BLaER1 treated with 17β-estradiol and CSF1 and Interleukin-3, amounts not matched to agents 10 nM and 100 nM (cell line): Measurements from ENCODE around the gene RDH13.
"Not testable (repeated sequence)": the region's sequence is repeated elsewhere in the genome, so short reads cannot be mapped to it uniquely, and the experiment has no call there.

Experiments
- H3K27ac ChIP-seq, 11 experiments: shearing (Covaris generic); formaldehyde crosslinking; 2 replicates each; pipeline ENCODE4 v1.8.1; 2022
- H3K27me3 ChIP-seq, 11 experiments: shearing (Covaris generic); formaldehyde crosslinking; 2 replicates each; pipeline ENCODE4 v1.8.1; 2022
- H3K36me3 ChIP-seq, 11 experiments: shearing (Covaris generic); formaldehyde crosslinking; 2 replicates each; pipeline ENCODE4 v1.8.1; 2022
- H3K4me1 ChIP-seq, 10 experiments: shearing (Covaris generic); formaldehyde crosslinking; 2 replicates each; pipeline ENCODE4 v1.8.1; 2022
- H3K4me2 ChIP-seq, 11 experiments: shearing (Covaris generic); formaldehyde crosslinking; 2 replicates each; pipeline ENCODE4 v1.8.1; 2022
- H3K4me3 ChIP-seq, 10 experiments: shearing (Covaris generic); formaldehyde crosslinking; 2 replicates each; pipeline ENCODE4 v1.8.1; 2022
- H3K9ac ChIP-seq, 11 experiments: shearing (Covaris generic); formaldehyde crosslinking; 2 replicates each; pipeline ENCODE4 v1.8.1; 2022
- H3K9me3 ChIP-seq, 11 experiments: shearing (Covaris generic); formaldehyde crosslinking; replicated peaks in 1 of 11; 2 replicates each; pipeline ENCODE4 v1.8.1; 2022
- H4K20me1 ChIP-seq, 11 experiments: shearing (Covaris generic); formaldehyde crosslinking; 2 replicates each; pipeline ENCODE4 v1.8.1; 2022
- Cebpa-rat ChIP-seq, 11 experiments: shearing (Covaris generic); IDR thresholded peaks; 2 replicates each; pipeline ENCODE4 v1.8.1; 2022

The RDH13 gene

DNA sequence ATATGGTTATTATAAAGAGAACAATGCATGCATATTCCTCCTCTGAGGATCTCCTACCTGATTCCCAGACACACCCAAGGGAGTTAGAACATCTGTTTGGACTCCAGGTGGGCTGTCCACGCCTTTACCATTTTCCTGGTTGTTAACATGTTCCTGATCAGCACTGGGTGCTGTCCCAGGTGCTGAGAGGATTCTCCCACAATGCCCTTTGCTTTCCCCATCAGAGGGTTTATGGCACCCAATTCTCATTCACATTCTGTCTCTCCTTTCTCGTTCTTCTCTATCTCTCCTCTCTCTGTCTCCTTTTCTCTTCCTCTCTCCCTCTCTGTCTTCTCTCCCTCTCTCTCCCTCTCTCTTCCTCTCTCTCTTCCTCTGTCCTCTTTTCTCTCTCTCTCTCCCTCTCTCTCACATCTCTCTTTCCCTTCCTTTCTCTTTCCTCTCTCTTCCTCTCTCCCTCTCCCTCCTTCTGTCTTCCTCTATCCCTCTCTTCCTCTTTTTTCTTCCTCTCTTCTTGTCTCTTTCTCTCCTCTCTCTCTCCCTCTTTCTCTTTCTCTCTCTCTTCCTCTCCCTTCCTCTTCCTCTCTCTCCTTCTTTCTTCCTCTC is 3.3 kb upstream of the RDH13 start:
- no peak for TF ChIP-seq Cebpa-rat (IDR thresholded peaks at IDR 0.05)
- peaks cover 42 to 66% (median 58%) of the 10 kb centered on the region in 11 experiments for H3K27me3 ChIP-seq

DNA sequence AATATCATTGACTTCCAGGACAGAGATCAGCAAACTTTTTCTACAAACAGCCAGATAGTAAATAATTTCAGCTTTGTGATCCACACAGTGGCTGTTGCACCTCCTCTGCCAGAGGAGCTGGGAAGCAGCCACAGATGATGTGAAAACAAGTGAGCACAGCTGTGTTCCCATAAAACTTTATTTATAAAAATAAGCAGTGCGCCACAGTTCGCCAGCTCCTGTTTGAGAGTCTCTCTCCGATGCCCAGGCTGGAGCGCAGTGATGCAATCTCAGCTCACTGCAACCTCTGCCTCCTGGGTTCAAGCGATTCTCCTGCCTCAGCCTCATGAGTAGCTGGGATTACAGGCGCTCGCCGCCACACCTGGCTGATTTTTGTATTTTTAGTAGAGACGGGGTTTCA is 2.6 kb upstream of the RDH13 start:
- not testable (repeated sequence) for H3K27ac ChIP-seq, H3K4me3 ChIP-seq, H3K36me3 ChIP-seq, H3K4me2 ChIP-seq, H3K9ac ChIP-seq
- Histone ChIP-seq H3K9me3 (peaks cover 0 to 12% (median 7%) of the 10 kb centered on the region in 11 experiments; a peak in 12 of 22 replicates), H3K4me1 (peaks cover 16 to 45% (median 27%) of the 10 kb centered on the region in 10 experiments), H4K20me1 (peaks cover 0 to 23% (median 0%) of the 10 kb centered on the region in 11 experiments; a peak in 8 of 22 replicates), H3K27me3 (peaks cover 39 to 60% (median 51%) of the 10 kb centered on the region in 11 experiments)

More for the DNA sequence above, 3.3 kb upstream of the RDH13 start:
- no peak overlapping the region for H3K9ac ChIP-seq
- no peaks in the 10 kb centered on the region; a peak in 1 of 22 replicates for H3K36me3 ChIP-seq
- H3K27ac ChIP-seq, result no peak overlapping the region
- H3K9me3 ChIP-seq, result peaks cover 0 to 12% (median 7%) of the 10 kb centered on the region in 11 experiments; a peak in 12 of 22 replicates
- no peak overlapping the region for H3K4me2 ChIP-seq
- H3K4me1 ChIP-seq, result peaks cover 19 to 48% (median 30%) of the 10 kb centered on the region in 10 experiments
- peaks cover 0 to 16% (median 0%) of the 10 kb centered on the region in 11 experiments; a peak in 7 of 22 replicates for H4K20me1 ChIP-seq
- H3K4me3 ChIP-seq, result no peak overlapping the region

DNA sequence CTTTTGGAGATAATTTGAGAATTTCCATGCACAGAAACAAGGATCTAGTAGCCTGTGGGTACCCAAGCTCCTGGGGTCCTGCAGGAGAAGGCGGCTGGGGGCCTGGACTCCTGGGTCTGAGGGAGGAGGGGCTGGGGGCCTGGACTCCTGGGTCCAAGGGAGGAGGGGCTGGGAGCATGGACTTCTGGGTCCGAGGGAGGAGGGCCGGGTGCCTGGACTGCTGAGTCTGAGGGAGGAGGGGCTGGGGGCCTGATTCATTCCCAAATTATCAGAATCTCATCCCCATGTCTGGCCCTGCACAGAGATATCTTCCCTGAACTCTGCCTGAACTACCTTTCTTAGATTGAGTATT is 520 bp upstream of the RDH13 start:
- Histone ChIP-seq H3K4me1 (peaks cover 10 to 30% (median 20%) of the 10 kb centered on the region in 10 experiments), H4K20me1 (peaks cover 0 to 38% (median 6%) of the 10 kb centered on the region in 11 experiments; a peak in 10 of 22 replicates), H3K27me3 (peaks cover 23 to 40% (median 33%) of the 10 kb centered on the region in 11 experiments), H3K9ac (no peak overlapping the region), H3K4me3 (peak overlapping the region in 9 of 10 experiments; percentile 38 to 93 (median 88); a peak in 9 of 20 replicates), H3K36me3 (peaks cover 7 to 15% (median 7%) of the 10 kb centered on the region in 11 experiments; a peak in 20 of 22 replicates), H3K4me2 (no peak overlapping the region), H3K27ac (peak overlapping the region in 1 of 11 experiments; percentile 36; a peak in 1 of 22 replicates), H3K9me3 (peaks cover 0 to 5% (median 0%) of the 10 kb centered on the region in 11 experiments; a peak in 1 of 22 replicates)
- no peak for TF ChIP-seq Cebpa-rat (IDR thresholded peaks at IDR 0.05)

GRCh38 chr19:55060287-55060686 is 2.7 kb downstream of the RDH13 start:
- H3K27me3 ChIP-seq, H3K9me3 ChIP-seq, H3K27ac ChIP-seq, H3K9ac ChIP-seq, H3K4me3 ChIP-seq: not testable (repeated sequence)
- Histone ChIP-seq H4K20me1 (peaks cover 0 to 42% (median 11%) of the 10 kb centered on the region in 11 experiments; a peak in 10 of 22 replicates), H3K36me3 (peaks cover 35 to 47% (median 39%) of the 10 kb centered on the region in 11 experiments), H3K4me1 (peaks cover 9 to 22% (median 16%) of the 10 kb centered on the region in 10 experiments), H3K4me2 (peak overlapping the region in 2 of 11 experiments; percentile 12 to 92; a peak in 1 of 22 replicates)

- Histone ChIP-seq H3K4me1 (peaks cover 9 to 22% (median 16%) of the 10 kb centered on the region in 10 experiments), H3K36me3 (peaks cover 46 to 59% (median 51%) of the 10 kb centered on the region in 11 experiments), H3K9ac (no peak overlapping the region), H3K9me3 (peaks cover 0 to 8% (median 0%) of the 10 kb centered on the region in 11 experiments; a peak in 3 of 22 replicates), H3K27ac (no peak overlapping the region), H4K20me1 (peaks cover 0 to 43% (median 11%) of the 10 kb centered on the region in 11 experiments; a peak in 11 of 22 replicates), H3K27me3 (no peaks in the 10 kb centered on the region), H3K4me2 (no peak overlapping the region), H3K4me3 (no peak overlapping the region)
- no peak for TF ChIP-seq Cebpa-rat (IDR thresholded peaks at IDR 0.05)
Observed at GRCh38 chr19:55058781-55059610, 4.0 kb downstream of the RDH13 start.

DNA sequence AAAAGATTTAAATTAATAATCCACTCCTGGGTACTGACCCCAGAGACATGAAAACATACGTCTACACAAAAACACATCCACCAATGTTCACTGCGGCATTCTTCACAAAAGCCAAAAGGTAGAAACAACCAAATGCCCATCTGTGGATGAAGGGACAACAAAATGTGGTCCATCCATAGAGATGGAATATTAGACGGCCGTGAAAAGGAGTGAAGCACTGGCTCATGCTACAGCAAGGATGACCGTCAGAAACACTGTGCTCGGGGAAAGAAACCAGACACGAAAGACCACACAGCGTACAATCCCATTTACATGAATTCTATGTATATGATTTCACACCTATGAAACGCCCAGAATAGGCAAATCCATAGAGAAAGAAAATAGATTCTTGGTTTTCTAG is 6.1 kb downstream of the RDH13 start:
- H3K4me1 ChIP-seq, result peaks cover 2 to 14% (median 7%) of the 10 kb centered on the region in 10 experiments
- no peak for TF ChIP-seq Cebpa-rat (IDR thresholded peaks at IDR 0.05)
- peaks cover 0 to 8% (median 0%) of the 10 kb centered on the region in 11 experiments; a peak in 2 of 22 replicates for H3K9me3 ChIP-seq
- no peak overlapping the region for H3K4me2 ChIP-seq
- no peak overlapping the region for H3K27ac ChIP-seq
- no peak overlapping the region for H3K9ac ChIP-seq
- peaks cover 64 to 81% (median 70%) of the 10 kb centered on the region in 11 experiments for H3K36me3 ChIP-seq
- no peak overlapping the region for H3K4me3 ChIP-seq
- H4K20me1 ChIP-seq, result peaks cover 0 to 57% (median 17%) of the 10 kb centered on the region in 11 experiments; a peak in 13 of 22 replicates
- H3K27me3 ChIP-seq, result no peaks in the 10 kb centered on the region

DNA sequence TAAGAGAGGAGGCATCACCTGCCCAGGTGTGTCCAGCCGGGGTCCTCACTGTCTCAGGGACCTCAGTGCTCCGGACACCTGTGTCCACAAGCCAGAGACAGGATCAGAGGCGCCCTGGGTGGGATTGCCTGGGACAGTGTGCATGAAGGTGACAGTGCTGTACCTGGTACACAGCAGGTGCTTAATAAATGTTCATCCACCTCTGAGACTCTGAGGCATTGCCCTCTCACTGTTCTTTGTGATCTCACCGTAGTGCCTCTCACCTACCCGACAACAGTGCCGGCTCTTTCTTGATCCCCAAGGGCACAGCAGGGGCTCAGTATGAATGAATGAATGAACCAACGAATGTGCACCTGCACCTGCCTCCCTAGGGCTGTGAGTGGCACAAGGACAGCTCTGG is 9.2 kb downstream of the RDH13 start:
- H3K27ac ChIP-seq, result no peak overlapping the region
- no peak overlapping the region for H3K9ac ChIP-seq

DNA sequence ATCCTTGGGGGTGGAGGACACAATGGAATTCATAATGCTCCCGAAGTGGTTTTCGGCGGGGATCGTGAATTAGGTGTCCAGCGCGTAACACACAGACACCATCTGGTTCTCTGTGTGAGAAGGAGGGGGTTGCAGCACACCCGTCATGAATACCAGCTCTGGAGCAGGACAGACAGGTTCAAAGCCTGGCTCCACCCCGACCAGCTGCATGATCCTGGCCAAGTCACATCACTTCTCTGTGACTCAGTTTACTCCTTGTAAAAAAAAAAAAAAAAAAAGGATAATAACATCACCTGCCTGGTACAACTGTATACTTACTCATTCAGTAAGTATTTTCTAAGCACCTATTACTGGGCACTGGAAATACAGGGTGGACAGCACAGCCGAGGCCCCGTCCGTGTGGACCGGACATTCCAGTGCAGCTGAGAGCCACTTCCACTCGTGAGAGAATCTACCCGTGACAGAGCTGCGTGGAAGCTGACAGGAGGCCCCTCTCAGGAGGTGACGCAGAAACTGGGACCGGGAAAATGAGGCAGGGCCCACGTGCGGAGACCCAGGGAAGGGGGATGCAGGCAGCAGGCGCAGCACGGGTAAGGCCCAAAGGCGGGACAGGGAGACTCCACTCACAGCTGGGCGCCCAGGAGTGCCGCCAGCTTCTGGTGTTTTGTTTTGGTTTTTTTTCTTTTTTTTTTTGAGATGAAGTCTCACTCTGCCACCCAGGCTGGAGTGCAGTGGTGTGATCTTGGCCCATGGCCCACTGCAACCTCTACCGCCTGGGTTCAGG is 12.0 kb downstream of the RDH13 start:
- Histone ChIP-seq H3K27me3 (no peaks in the 10 kb centered on the region), H3K4me1 (no peaks in the 10 kb centered on the region), H3K4me2 (no peak overlapping the region), H3K9ac (no peak overlapping the region), H3K4me3 (no peak overlapping the region), H3K36me3 (peaks cover 90 to 100% (median 95%) of the 10 kb centered on the region in 11 experiments), H4K20me1 (peaks cover 10 to 76% (median 50%) of the 10 kb centered on the region in 11 experiments; a peak in 17 of 22 replicates), H3K9me3 (no peaks in the 10 kb centered on the region), H3K27ac (no peak overlapping the region)
- no peak for TF ChIP-seq Cebpa-rat (IDR thresholded peaks at IDR 0.05)

More for the DNA sequence above, 9.2 kb downstream of the RDH13 start:
- Histone ChIP-seq H3K4me3 (no peak overlapping the region), H3K4me1 (no peaks in the 10 kb centered on the region), H3K9me3 (peaks cover 0 to 8% (median 0%) of the 10 kb centered on the region in 11 experiments; a peak in 2 of 22 replicates), H3K27me3 (no peaks in the 10 kb centered on the region), H3K4me2 (no peak overlapping the region), H4K20me1 (peaks cover 8 to 62% (median 30%) of the 10 kb centered on the region in 11 experiments; a peak in 15 of 22 replicates), H3K36me3 (peaks cover 89 to 100% (median 96%) of the 10 kb centered on the region in 11 experiments)
- TF ChIP-seq Cebpa-rat (IDR thresholded peaks at IDR 0.05), result no peak
